HG02938 (cell line): ENCODE measurements around the gene ROR1.
"Not testable (repeated sequence)": the region's sequence is repeated elsewhere in the genome, so short reads cannot be mapped to it uniquely, and the experiment has no call there.

Experiments
- ATAC-seq: cut with Tn5 transposase; IDR thresholded peaks from one replicate; pipeline ENCODE4 v1.9.1; 2021; ENCODE audit warnings: mild to moderate bottlenecking, moderate library complexity; ENCODE audit not compliant: unreplicated experiment

Gene ROR1

GRCh38 chr1:63792152-63792551 is 18.3 kb downstream of the ROR1 start:
- ATAC-seq = no peak

- ATAC-seq = no peak
Measured at GRCh38 chr1:63793741-63794240, 20.0 kb downstream of the ROR1 start.

GRCh38 chr1:63794354-63794753 is 20.5 kb downstream of the ROR1 start:
- ATAC-seq = no peak

- no peak for ATAC-seq
Measured at GRCh38 chr1:63794939-63795378, 21.1 kb downstream of the ROR1 start.

GRCh38 chr1:63795455-63795854 is 21.6 kb downstream of the ROR1 start:
- ATAC-seq = no peak

- ATAC-seq = no peak
Measured at GRCh38 chr1:63797056-63797726, 23.4 kb downstream of the ROR1 start.

- no peak for ATAC-seq
Measured at GRCh38 chr1:63798284-63798683, 24.5 kb downstream of the ROR1 start.

- no peak for ATAC-seq
Measured at GRCh38 chr1:63799307-63799706, 25.5 kb downstream of the ROR1 start.

- no peak for ATAC-seq
Measured at GRCh38 chr1:63799820-63800219, 26.0 kb downstream of the ROR1 start.

GRCh38 chr1:63802109-63802508 is 28.3 kb downstream of the ROR1 start:
- no peak for ATAC-seq

- ATAC-seq = no peak
Measured at GRCh38 chr1:63804829-63805484, 31.1 kb downstream of the ROR1 start.

GRCh38 chr1:63807046-63807445 is 33.2 kb downstream of the ROR1 start:
- no peak for ATAC-seq

GRCh38 chr1:63810936-63811469 is 37.2 kb downstream of the ROR1 start:
- no peak for ATAC-seq

GRCh38 chr1:63812071-63812700 is 38.4 kb downstream of the ROR1 start:
- no peak for ATAC-seq

- peak; percentile 82 for ATAC-seq
Measured at GRCh38 chr1:63813829-63814277, 40.0 kb downstream of the ROR1 start.

- ATAC-seq = not testable (repeated sequence)
Measured at GRCh38 chr1:63816217-63816815, 42.5 kb downstream of the ROR1 start.

- ATAC-seq = no peak
Measured at GRCh38 chr1:63817152-63817667, 43.4 kb downstream of the ROR1 start.

GRCh38 chr1:63817700-63818099 is 43.9 kb downstream of the ROR1 start:
- ATAC-seq = no peak

GRCh38 chr1:63818567-63819325 is 44.9 kb downstream of the ROR1 start:
- ATAC-seq = no peak

GRCh38 chr1:63819795-63820194 is 46.0 kb downstream of the ROR1 start:
- ATAC-seq = no peak
